Motor neuron (in vitro differentiated cells): ENCODE measurements around the gene TMEM18. TPM values are rescaled to one million over a fixed set of nuclear protein-coding genes. Genes with fewer than 3 reads are reported as not detected.
A peak's percentile ranks its signal among the peaks of the same experiment; 100 is the strongest.

Experiments
- ATAC-seq, 8 experiments: fragments of 200-7000 bp; cut with Tn5 transposase; replicated peaks in 6 of 8; 2 replicates each; pipeline ENCODE4 v1.8.0; 2021; ENCODE audit warnings: mild to moderate bottlenecking in 8 of 8, moderate library complexity in 8 of 8
- H3K27ac ChIP-seq, 2 donors: fragments of 250-450 bp; sonication (Bioruptor Pico); 2 replicates each; pipeline ENCODE4 v1.9.0; 2021; ENCODE audit warnings: antibody characterized with exemption in 2 of 2, mild to moderate bottlenecking in 2 of 2, moderate library complexity in 1 of 2
- H3K4me1 ChIP-seq, 2 donors: fragments of 250-450 bp; sonication (Bioruptor Pico); replicated peaks in 1 of 2; 2 replicates each; pipeline ENCODE4 v1.6.1; 2021; ENCODE audit warnings: antibody characterized with exemption in 2 of 2, mild to moderate bottlenecking in 2 of 2, moderate library complexity in 1 of 2
- H3K4me3 ChIP-seq, 5 donors: fragments of 250-450 bp; sonication (Bioruptor Pico); 2 replicates each; pipeline ENCODE4 v1.9.0; 2021; ENCODE audit warnings: antibody characterized with exemption in 5 of 5, mild to moderate bottlenecking in 5 of 5, moderate library complexity in 4 of 5
- WGBS, 10 experiments: fragments of 450-650 bp; shearing (Covaris generic); methylation state at CpG; one replicate each; pipeline ENCODE4 v1.0.0; 2022; 5-methylcytosine and 5-hydroxymethylcytosine counted together
- in situ Hi-C, 9 experiments: fragments of 400-800 bp; cut with MboI; loops; one replicate each; pipeline ENCODE4 v1.15.0; 2021; ENCODE audit warnings: low sequenced_read_pairs in 9 of 9, low pct_unique_long_range_greater_than_20kb in 2 of 9; ENCODE audit not compliant: unreplicated experiment in 9 of 9
- total RNA-seq, 8 experiments: library from RNA; unstranded; fragments of 300-600 nt; gene quantifications; 2 replicates each; pipeline versions ENCODE4 v1.2.3 to v1.2.4, GENCODE V29; 2022

The TMEM18 gene
- total RNA-seq, 8 experiments from 2014 or later = 10.5 to 16.0 (median 13.3) TPM

DNA sequence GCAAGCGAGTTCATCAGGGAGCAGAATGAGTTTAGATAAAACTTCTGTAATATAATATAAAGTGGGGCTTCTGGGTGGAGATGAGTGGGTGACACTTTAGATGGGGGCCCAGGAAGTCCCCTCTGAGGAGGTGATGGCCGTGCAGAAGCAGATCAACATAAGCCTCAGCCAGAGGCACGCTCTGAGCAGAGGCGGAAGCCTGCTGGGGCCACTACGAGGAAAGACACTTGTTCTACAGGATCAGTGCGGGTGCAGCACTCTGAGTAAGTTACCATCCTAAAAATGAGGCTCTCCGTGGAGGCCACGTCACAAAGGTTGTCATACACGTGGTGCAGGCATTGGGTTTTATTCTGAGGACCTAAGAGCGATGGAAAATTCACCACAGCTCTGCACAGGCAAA, 22.3 kb downstream of the TMEM18 start:
- Histone ChIP-seq H3K4me3 (no peak overlapping the region), H3K27ac (no peak overlapping the region), H3K4me1 (no peaks in the 10 kb centered on the region)
- in situ Hi-C loops = no loop called here
- no peak for ATAC-seq
- 42 to 100% (median 80%) methylated on average over 1 to 9 of the region's 10 CpGs; no CpG with 5 or more reads in 1 of the 10 experiments for WGBS, 10 experiments

DNA sequence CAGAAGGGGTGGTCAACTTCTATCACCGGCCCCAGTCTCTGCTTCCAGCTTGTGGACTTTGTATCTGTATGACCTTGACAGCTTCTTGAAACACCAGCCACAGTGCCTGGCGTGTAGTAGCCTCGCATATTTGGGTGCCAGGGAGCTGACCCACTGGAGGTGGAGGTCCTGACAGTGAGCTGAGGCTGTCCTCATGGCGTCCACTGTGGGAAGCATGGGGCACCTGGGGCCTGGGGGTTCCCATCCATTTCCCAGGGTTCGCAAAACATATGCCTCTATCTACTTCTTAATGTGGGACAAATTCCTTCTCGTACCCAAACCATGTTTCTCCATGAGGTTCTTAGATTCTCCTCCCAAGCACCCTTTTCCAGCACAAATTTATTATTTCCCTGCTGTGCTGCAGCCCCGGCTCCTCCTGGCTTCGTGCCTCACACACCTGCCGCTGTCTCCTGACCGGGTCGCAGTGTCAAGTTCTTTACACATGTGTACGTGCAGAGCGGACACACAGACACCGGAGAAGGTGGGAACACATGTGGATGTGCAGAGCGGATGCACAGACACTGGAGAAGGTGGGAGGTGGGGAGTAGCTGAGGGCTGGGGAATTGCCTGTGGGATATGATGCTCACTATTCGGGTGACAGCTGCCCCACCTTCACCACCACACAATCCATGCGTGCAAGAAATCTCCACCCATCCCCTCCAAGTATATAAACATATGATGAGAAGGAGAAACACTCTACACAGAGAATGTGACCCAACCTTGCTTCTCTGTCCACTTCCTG, 23.4 kb downstream of the TMEM18 start:
- WGBS, 10 experiments = 67 to 100% (median 78%) methylated on average over 1 to 9 of the region's 17 CpGs; no CpG with 5 or more reads in 4 of the 10 experiments
- Histone ChIP-seq H3K4me3 (no peak overlapping the region), H3K27ac (no peak overlapping the region), H3K4me1 (no peaks in the 10 kb centered on the region)
- in situ Hi-C loops = no loop called here
- no peak for ATAC-seq

DNA sequence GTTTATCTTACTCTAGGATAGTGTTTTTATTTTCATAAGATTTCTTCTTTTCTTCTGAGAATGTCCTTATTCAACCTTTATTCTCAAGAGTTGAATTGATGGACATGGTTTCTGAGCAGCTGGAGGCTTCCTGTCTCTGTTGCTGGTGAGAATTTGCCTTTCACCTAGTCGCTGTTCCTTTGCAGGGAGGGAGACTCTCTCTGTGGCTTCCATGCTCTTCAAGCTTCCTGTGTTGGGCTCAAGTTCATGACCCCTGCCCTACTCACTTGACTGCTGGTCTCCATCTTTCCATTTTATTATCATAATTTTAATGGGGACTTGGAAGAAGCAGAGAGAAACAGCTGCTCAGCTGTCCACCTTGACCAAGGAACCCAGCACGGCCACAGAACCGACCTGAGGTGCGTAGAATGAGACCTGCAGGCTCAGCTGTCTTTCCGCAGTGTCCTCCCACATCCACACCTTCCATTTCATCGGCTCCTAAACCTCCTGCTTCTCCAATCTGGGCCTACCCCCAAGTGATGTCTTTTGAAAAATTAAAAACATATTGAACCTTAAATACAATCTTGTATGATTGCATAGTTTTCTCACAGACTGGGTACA, 24.2 kb downstream of the TMEM18 start:
- H3K4me3 ChIP-seq = no peak overlapping the region
- no peak for ATAC-seq
- in situ Hi-C loops = no loop called here
- 20 to 100% (median 71%) methylated on average over 1 to 6 of the region's 6 CpGs; no CpG with 5 or more reads in 1 of the 10 experiments for WGBS, 10 experiments
- no peaks in the 10 kb centered on the region for H3K4me1 ChIP-seq
- H3K27ac ChIP-seq = no peak overlapping the region

DNA sequence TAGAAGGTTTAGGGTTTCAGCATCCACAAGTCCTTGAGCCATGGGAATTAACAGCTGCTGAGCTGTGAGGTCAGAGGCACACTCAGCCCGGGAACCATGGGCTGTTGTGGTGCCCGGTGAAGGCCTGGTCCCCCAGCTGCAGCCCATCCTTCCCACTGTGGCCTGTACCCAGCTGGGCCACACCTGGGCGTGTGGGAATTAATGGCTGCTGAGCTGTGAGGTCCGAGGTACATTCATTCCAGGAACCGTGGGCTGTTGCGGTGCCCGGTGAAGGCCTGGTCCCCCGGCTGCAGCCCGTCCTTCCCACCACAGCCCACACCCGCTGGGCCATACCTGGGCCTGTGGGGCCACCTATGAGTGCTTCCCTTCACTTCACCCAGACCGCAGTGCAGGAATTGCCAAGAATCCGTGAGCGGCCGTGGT, 25.2 kb downstream of the TMEM18 start:
- H3K4me1 ChIP-seq = no peaks in the 10 kb centered on the region
- no peak for ATAC-seq
- no peak overlapping the region for H3K4me3 ChIP-seq
- WGBS, 10 experiments = 58 to 90% (median 83%) methylated on average over 4 to 11 of the region's 14 CpGs; no CpG with 5 or more reads in 5 of the 10 experiments
- H3K27ac ChIP-seq = no peak overlapping the region
- in situ Hi-C loops = no loop called here

- in situ Hi-C loops = no loop called here
- WGBS, 10 experiments = 0 to 100% (median 92%) methylated on average over 1 to 17 of the region's 25 CpGs
- peak in 3 of 8 experiments; percentile 31 to 52 (median 44) for ATAC-seq
These were observed 26.6 kb downstream of the TMEM18 start for GRCh38 chr2:650343-651310.

DNA sequence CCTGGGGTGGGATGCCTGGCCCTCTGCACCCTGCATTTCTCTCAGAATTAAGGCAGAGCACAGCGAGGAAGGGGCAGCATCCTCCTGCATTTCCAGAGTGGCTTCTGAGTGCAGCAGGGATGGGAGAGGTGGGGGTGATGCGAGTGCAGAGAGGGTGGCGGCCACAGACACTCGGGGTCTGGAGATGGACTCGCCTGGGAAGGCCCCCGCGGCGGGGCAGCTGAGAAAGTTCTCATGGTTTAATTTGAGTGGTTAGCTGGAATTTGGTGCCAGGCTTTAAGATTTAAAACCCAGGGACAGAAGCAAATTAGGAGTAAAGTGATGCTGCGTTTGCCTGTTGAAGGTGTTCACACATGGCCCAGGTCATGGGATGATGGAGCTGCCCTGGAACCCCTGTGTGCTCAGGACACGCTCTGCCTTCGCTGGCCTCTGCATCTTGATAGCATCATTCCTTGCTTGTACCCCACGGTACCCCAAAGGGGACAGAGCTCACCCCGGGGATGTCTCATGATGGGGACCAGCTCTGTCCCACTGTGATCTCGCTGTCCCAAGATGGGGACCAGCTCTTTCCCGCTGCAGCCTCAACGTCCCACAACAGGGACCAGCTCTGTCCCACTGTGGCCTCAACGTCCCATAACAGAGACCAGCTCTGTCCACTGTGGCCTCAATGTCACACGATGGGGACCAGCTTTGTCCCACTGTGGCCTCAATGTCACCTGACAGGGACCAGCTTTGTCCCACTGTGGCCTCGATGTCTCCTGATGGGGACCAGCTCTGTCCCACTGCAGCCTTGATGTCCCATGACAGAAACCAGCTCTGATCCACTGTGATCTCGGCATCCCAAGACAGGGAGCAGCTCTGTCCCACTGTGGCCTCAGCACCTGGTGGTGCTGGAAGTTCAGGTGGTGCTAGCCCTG, 27.5 kb downstream of the TMEM18 start:
- H3K4me3 ChIP-seq = no peak overlapping the region
- 39 to 100% (median 82%) methylated on average over 1 to 7 of the region's 20 CpGs; no CpG with 5 or more reads in 3 of the 10 experiments for WGBS, 10 experiments
- no peaks in the 10 kb centered on the region for H3K4me1 ChIP-seq
- in situ Hi-C loops = loop anchor here in 2 of 9 experiments (25.0 kb wide), 1 partner anchor 112 kb away; no protein-coding TSS in a partner anchor
- peak in 1 of 8 experiments; percentile 18 for ATAC-seq
- H3K27ac ChIP-seq = no peak overlapping the region

More at GRCh38 chr2:650343-651310, 26.6 kb downstream of the TMEM18 start:
- Histone ChIP-seq H3K27ac (no peak overlapping the region), H3K4me1 (no peaks in the 10 kb centered on the region), H3K4me3 (no peak overlapping the region)

DNA sequence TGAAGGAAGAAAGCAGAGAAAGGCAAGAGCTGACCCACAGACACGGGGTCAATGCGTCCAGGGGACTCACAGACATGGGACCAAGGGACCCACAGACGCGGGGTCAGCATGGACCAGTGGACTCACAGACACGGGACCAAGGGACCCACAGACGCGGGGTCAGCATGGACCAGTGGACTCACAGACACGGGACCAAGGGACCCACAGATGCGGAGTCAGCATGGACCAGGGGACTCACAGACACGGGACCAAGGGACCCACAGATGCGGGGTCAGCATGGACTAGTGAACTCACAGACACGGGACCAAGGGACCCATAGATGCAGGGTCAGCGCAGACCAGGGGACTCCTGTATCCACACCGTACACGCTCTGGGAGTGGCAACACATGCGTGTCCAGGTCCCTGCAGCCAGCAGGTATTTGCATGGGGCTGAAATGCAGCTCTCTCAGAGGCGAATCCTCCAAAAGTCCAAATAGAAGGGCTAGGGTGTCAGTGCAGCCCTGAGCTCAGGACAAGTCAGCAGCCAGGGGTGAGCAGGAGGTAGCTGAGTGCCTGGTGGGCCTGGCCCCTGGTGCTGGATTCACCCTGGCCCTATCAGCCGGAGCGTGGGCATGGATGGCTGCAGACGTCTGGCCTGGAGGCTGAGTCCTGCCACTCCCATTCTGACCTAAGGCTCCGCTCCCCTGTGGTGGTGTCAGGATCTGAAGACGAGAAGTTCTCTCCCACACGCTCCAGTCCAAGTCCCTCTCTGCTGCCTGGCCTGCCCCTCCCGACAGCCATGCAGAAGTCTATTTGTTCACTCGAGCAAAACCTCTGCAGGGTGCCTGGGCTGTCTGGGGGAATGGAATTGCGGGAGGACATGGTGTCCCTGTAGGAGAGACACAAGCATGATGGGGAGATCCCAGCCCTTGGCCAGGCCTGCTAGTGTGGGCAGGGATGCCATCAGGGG, 28.5 kb downstream of the TMEM18 start:
- H3K4me1 ChIP-seq = no peaks in the 10 kb centered on the region
- ATAC-seq = no peak
- in situ Hi-C loops = loop anchor here in 2 of 9 experiments (25.0 kb wide), 1 partner anchor 111 kb away; no protein-coding TSS in a partner anchor
- no peak overlapping the region for H3K4me3 ChIP-seq
- WGBS, 10 experiments = 40 to 86% (median 60%) methylated on average over 1 to 3 of the region's 26 CpGs; no CpG with 5 or more reads in 3 of the 10 experiments
- no peak overlapping the region for H3K27ac ChIP-seq

DNA sequence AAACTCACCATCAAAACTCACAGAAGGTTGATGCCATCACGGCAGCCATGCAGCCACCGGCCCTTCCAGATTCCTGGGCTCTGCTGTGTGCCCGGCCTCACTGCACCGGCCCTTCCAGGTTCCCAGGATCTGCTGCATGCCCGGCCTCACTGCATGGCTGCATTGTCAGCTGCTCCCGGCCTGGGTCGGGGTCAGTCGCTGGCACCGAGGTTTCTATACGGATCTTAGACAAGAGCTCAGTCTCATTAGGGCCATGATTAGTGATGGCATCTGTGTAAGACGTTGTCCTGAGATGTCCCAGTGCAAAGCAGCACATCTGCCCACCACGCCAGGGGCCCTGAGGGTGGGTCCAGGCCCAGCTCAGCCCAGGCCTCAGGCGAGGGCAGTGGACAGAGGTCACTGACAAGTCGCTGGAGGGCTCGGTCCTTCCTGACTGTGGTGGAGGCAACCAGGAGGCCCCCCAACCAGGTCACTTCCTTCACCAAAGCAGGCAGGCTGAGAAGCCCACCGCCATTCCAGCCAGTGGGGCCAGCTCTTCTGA, 29.4 kb downstream of the TMEM18 start:
- 76 to 100% (median 91%) methylated on average over 1 to 13 of the region's 16 CpGs; no CpG with 5 or more reads in 3 of the 10 experiments for WGBS, 10 experiments
- H3K27ac ChIP-seq = no peak overlapping the region
- in situ Hi-C loops = loop anchor here in 2 of 9 experiments (25.0 kb wide), 1 partner anchor 110 kb away; no protein-coding TSS in a partner anchor
- H3K4me3 ChIP-seq = no peak overlapping the region
- ATAC-seq = no peak
- no peaks in the 10 kb centered on the region for H3K4me1 ChIP-seq

GRCh38 chr2:647003-647560, 30.1 kb downstream of the TMEM18 start:
- no peak for ATAC-seq
- no peaks in the 10 kb centered on the region for H3K4me1 ChIP-seq
- 48 to 100% (median 98%) methylated on average over 1 to 3 of the region's 10 CpGs; no CpG with 5 or more reads in 2 of the 10 experiments for WGBS, 10 experiments
- H3K27ac ChIP-seq = no peak overlapping the region
- in situ Hi-C loops = loop anchor here in 2 of 9 experiments (25.0 kb wide), 1 partner anchor 110 kb away; no protein-coding TSS in a partner anchor
- no peak overlapping the region for H3K4me3 ChIP-seq

- no peak overlapping the region for H3K27ac ChIP-seq
- ATAC-seq = no peak
- no peak overlapping the region for H3K4me3 ChIP-seq
- peaks cover 0 to 5% of the 10 kb centered on the region in 2 donors for H3K4me1 ChIP-seq
- WGBS, 10 experiments = 20 to 83% (median 70%) methylated on average over 2 to 5 of the region's 5 CpGs; no CpG with 5 or more reads in 4 of the 10 experiments
- in situ Hi-C loops = loop anchor here in 2 of 9 experiments (25.0 kb wide), 1 partner anchor 108 kb away; no protein-coding TSS in a partner anchor
These were observed 32.3 kb downstream of the TMEM18 start for GRCh38 chr2:644871-645270.
